Astrocyte (in vitro differentiated cells and primary cell): ENCODE data around the gene CHMP4B.

ENCODE experiments used
- CTCF ChIP-seq: IDR thresholded peaks from 2 replicates; pipeline ENCODE4 v1.5.1; 2011; ENCODE audit warnings: low read depth, mild to moderate bottlenecking, inconsistent platforms, low read length, moderate library complexity; ENCODE audit not compliant: insufficient read depth
- EZH2 ChIP-seq: IDR thresholded peaks from 2 replicates; pipeline ENCODE4 v1.6.1; 2012; ENCODE audit warnings: mild to moderate bottlenecking, low read length, inconsistent platforms; ENCODE audit not compliant: insufficient read depth

DNA sequence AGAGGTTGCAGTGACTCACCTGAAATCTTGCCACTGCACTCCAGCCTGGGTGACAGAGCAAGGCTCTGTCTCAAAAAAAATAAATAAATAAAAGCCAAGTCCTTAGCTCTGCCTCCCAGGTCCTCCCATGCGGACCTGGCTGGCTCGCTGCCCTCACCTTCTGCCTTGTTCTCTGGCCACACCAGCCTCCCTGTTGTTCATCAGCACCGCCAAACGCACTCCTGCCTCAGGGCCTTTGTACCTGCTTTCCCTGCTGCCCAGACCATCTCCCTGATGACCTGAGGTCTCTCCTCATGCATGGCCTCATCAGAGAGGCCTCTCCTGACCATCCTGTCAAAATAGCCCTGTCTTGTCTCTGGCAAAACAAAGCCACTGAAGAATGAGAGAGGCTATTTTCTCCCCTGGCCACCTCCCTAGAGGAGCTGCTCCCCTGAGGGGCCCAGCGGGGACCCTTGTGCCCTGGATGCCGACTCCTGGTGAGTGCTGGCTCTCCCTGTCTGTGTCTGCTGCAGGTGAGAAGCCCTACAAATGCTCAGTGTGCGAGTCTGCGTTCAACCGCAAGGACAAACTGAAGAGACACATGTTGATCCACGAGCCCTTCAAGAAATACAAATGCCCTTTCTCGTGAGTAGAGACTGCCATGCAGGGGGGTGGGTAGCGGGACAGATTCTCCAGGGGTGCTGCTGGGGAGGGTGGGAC lies 22.6 kb upstream of the CHMP4B start:
- TF ChIP-seq CTCF (no peak), EZH2 (no peak)
